T follicular helper cell (primary cell): Measurements from ENCODE around the gene IFNLR1.

Experiments used
- DNase-seq: peaks from one replicate; pipeline ENCODE4 v3.0.0-alpha.2; 2020; ENCODE audit warnings: low read depth

Gene IFNLR1

DNA sequence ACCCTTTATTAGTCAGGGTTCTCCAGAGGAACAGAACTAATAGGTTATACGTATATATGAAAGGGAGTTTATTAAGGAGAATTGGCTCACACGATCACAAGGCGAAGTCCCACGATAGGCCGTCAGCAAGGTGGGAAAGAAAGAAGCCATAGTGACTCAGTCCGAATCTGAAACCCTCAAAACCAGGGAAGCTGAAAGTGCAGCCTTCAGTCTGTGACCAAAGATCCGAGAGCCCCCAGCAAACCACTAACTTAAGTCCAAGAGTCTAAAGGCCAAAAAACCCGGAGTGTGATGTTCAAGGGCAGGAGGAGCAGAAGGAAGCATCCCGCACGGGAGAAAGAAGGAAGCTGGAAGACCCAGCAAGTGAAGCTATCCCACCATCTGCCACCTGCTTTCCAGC is 9.9 kb downstream of the IFNLR1 start:
- no peak for DNase-seq

DNA sequence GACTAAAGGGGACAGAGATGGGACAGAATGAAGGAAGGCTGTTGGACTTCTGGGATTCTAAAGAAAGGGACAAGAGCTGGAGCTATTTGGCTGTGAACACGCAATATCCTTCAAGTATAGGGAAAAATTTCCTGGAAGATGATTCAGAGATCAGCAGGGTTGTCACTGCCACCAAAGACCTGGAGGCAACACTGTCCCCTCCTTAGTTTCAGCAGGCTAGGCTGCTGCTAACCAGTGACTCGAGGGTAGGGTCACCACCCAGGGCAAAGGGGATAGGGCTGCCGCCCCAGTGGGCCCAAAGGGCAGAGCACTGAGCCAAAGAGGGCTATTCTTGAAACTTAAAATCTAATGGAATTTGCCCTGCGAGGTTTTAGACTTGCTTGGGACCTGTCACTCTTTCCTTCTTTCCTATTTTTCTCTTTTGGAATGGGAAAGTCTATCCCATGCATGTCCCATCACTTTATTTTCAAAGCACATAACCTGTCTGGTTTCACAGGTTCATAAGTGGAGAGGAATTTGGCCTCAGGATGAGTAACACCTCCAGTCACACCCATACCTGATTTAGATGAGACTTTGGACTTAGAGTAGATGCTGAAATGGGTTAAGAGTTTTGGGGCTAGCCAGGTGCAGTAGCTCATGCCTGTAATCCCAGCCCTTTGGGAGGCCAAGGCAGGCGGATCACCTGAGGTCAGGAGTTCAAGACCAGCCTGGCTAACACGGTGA is 11.9 kb downstream of the IFNLR1 start:
- no peak for DNase-seq

- DNase-seq = no peak
Measured at GRCh38 chr1:24173638-24174575, 13.2 kb downstream of the IFNLR1 start.

GRCh38 chr1:24172598-24172997 is 14.5 kb downstream of the IFNLR1 start:
- DNase-seq = no peak

GRCh38 chr1:24169286-24169685 is 17.8 kb downstream of the IFNLR1 start:
- no peak for DNase-seq

GRCh38 chr1:24168245-24168644 is 18.8 kb downstream of the IFNLR1 start:
- no peak for DNase-seq

GRCh38 chr1:24167008-24167407 is 20.1 kb downstream of the IFNLR1 start:
- DNase-seq = no peak

- no peak for DNase-seq
Measured at GRCh38 chr1:24165500-24165899, 21.6 kb downstream of the IFNLR1 start.

- no peak for DNase-seq
Measured at GRCh38 chr1:24164004-24164403, 23.1 kb downstream of the IFNLR1 start.

DNA sequence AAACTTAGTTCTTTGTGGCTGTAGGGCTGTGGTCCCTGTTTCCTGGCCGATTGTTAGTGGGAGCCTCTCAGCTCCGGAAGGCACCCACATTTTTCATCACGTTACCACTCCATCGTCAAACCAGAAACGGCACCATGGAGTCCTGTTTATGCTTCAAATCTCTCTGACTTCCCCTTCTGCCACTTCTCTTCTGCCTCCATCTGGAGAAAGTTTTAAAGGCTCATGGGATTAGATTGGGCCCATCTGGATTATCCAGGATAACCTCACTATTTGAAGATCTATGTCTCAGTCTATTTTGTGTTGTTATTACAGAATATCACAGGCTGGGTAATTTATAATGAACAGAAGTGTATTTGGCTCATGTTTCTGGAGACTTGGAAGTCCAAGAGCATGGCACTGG is 24.9 kb downstream of the IFNLR1 start:
- DNase-seq = no peak

GRCh38 chr1:24161270-24161669 is 25.8 kb downstream of the IFNLR1 start:
- no peak for DNase-seq

DNA sequence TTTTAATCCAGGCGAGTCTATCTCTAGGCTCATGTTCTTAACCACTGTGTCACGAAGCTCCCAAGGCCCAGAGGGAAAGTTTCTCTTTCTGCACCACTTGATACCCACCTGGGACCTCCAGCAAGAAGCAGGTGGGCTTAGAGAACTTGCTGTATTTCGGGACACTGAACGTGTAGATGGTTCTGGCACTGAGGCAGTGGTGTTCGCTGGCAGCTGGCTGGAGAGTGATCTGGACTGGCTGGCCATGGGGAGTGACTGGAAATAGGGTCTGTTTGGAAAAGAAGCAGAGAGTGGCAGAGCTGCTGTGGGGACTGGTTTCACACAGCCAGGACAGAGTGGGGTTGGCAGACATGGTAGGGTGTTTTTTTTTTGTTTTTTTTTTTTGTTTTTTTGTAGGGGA is 27.7 kb downstream of the IFNLR1 start:
- no peak for DNase-seq

- no peak for DNase-seq
Measured at GRCh38 chr1:24157918-24158481, 29.1 kb downstream of the IFNLR1 start.

GRCh38 chr1:24156542-24157260 is 30.4 kb downstream of the IFNLR1 start:
- DNase-seq = no peak

- no peak for DNase-seq
Measured at GRCh38 chr1:24155011-24155782, 31.9 kb downstream of the IFNLR1 start.

DNA sequence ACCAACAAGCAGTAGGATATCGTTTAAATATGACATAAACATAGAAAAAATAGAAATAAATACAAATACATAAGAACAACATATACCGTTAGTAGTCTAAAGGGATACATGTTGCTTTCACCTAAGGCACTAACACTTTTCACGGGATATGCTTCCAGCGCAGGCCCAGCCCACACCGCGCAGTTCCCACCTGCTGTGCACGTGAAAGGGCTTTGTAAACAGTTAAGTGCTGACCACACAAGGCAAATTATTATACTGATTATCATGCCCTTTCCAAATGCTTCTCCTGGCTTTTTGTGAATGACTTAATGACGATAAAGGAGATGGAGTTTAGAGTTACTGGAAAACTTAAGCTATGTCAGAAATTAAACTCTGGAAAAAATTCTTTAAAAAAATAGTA is 32.9 kb downstream of the IFNLR1 start:
- no peak for DNase-seq

GRCh38 chr1:24152631-24153494 is 34.2 kb downstream of the IFNLR1 start:
- no peak for DNase-seq

DNA sequence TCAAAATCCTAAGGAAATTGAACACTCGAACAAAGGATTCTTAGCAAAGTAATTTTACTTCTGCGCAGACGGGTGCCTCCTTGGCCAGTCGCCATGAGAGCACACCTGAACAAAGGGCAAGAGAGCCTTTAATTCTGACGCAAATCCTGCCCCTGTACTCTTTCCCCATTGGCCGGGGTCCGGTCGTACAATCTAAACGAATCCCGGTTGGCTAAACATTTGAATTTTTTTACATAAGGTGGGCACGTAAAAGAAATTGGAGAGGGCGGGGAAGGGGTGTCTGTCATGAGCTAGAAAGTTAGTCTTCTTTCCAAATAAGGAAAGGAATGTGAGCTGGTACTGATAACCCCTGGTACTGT is 35.9 kb downstream of the IFNLR1 start:
- no peak for DNase-seq

DNA sequence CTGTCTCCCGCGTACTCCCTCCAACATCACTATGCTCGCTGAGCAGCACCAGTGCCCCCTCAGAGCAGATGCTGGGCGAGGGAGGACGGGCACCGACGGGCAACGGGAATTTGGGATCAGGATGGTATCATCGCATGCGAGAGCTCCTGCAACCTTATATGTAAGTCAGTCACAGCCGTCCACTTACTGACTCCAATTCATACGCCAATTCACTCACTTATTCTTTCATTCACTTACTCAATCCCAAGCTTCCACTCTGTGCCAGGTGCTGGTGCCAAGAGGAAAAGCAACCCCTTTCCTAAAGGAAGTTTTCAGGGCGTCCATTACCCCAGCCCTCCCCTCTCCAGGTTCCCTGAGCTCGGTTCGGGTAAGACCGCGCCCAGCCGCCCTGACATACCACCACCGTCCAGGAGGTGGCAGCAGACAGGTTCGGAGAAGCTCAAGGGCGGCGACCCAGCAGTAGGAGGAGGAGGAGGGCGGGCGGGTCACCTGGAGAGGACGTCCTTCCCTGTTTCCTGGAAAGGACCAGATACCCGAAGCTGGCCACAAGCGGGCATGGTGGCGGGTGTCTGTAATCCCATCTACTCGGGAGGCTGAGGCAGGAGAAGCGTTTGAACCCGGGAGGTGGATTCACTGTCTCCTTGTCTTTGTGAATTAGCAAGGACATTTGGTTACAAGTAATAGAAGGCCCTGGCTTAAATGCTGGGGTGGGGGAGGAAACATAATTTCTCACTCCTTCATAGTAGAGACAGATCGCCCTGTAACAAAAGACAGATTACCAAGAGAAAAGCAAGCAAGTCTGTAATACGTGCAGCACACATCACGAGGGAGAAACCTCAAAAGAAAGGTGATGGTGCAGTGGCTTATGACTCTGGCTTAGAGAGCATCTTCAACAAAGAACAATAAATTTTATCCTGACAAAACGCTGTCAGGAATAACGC is 36.6 kb downstream of the IFNLR1 start:
- peak; percentile 77 for DNase-seq
